Ectodermal cell (in vitro differentiated cells): Measurements from ENCODE around the gene GPC3.

Experiments
- H3K27ac ChIP-seq: 2 replicates; pipeline ENCODE4 v1.7.0; 2013; ENCODE audit warnings: mild to moderate bottlenecking, low read depth, low read length; ENCODE audit not compliant: insufficient read depth, poor library complexity, severe bottlenecking
- H3K27me3 ChIP-seq: 2 replicates; pipeline ENCODE4 v1.7.0; 2013; ENCODE audit warnings: mild to moderate bottlenecking, low read length; ENCODE audit not compliant: insufficient read depth, control insufficient read depth, poor library complexity, severe bottlenecking
- H3K36me3 ChIP-seq: one replicate; pipeline ENCODE4 v1.7.0; 2013; ENCODE audit warnings: low read length; ENCODE audit not compliant: control insufficient read depth, insufficient read depth
- H3K4me1 ChIP-seq: one replicate; pipeline ENCODE4 v1.7.0; 2013; ENCODE audit warnings: low read length; ENCODE audit not compliant: control insufficient read depth, insufficient read depth
- H3K4me3 ChIP-seq: 2 replicates; pipeline ENCODE4 v1.7.0; 2013; ENCODE audit warnings: low read depth, low read length, control low read depth; ENCODE audit not compliant: insufficient read depth
- H3K9me3 ChIP-seq: 2 replicates; pipeline ENCODE4 v1.7.0; 2013; ENCODE audit warnings: mild to moderate bottlenecking, low read length, moderate library complexity; ENCODE audit not compliant: control insufficient read depth
- WGBS, 2 experiments: methylation state at CpG; one replicate each; pipeline ENCODE4 v1.1.7; 2013; ENCODE audit warnings: missing lambda C conversion rate in 2 of 2; 5-methylcytosine and 5-hydroxymethylcytosine counted together

Gene GPC3

DNA sequence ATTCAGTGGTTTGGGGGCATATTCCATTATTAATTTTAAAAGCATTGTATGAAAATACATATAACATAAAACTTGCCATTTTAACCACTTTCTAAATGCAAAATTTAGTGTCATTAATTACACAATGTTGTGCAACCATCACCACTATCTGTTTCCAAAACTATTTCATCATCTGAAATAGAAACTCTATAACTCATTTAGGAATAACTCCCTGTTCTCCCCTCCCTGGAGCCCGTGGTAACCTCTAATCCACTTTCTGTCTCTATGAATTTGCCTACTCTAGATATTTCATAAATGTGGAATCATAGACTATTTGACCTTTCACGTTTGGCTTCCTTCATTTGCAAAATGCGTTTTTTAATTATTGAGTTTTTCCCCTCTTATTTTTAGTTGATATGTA, 468.7 kb downstream of the GPC3 start:
- Histone ChIP-seq H3K36me3 (no peaks in the 10 kb centered on the region), H3K4me1 (no peaks in the 10 kb centered on the region), H3K27ac (no peak overlapping the region), H3K27me3 (no peaks in the 10 kb centered on the region), H3K9me3 (no peaks in the 10 kb centered on the region), H3K4me3 (no peak overlapping the region)
- WGBS, 2 experiments, result 92% methylated on average over 1 of the region's 3 CpGs; no CpG with 5 or more reads in 1 of the 2 experiments

GRCh38 chrX:133514486-133514885, 470.9 kb downstream of the GPC3 start:
- no peaks in the 10 kb centered on the region for H3K9me3 ChIP-seq
- H3K4me3 ChIP-seq, result no peak overlapping the region
- H3K27ac ChIP-seq, result no peak overlapping the region
- 100% methylated on average over 1 of the region's 1 CpG for WGBS, 2 experiments
- H3K4me1 ChIP-seq, result no peaks in the 10 kb centered on the region
- H3K36me3 ChIP-seq, result no peaks in the 10 kb centered on the region
- H3K27me3 ChIP-seq, result no peaks in the 10 kb centered on the region

DNA sequence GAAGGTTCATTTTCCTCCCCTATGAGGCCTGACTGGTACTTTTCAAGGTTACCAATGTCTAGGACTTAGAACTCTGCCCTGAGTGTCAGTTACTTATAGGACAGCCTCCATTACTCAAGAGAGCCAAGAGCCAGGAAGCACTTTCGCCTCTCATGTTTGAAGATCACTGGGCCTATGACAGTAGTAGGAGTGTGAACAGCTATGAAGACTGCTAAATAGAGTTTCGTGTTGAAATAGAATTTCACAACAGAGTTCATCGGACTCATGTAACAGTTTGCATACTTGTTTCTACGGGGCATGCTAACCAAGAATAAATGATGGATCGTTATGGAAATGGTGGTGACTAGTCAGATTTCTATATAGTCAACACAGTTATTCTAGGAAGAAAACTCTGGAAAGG, 472.3 kb downstream of the GPC3 start:
- Histone ChIP-seq H3K27ac (no peak overlapping the region), H3K4me1 (no peaks in the 10 kb centered on the region), H3K27me3 (no peaks in the 10 kb centered on the region), H3K4me3 (no peak overlapping the region), H3K9me3 (no peaks in the 10 kb centered on the region), H3K36me3 (no peaks in the 10 kb centered on the region)
- WGBS, 2 experiments, result 94 to 98% methylated on average over 5 of the region's 5 CpGs

DNA sequence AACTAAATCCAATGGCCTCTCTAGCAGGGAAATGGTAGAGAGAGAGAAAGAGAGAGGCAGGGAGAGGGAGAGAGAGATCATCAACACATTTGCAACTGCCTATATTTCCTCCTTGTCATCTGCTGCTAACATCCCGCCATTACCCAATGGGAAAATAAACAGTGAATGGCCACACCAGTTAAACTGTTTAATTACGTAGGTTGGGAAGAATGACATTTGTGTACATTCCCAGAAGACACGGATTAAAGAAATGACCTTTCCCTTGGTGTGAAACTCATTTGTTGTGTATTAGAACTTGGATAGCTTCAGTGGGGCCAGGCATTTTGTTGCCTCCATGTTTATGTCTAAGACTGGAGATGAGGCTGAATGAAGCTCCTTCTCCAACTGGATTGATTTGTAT, 474.4 kb downstream of the GPC3 start:
- H3K27ac ChIP-seq, result no peak overlapping the region
- H3K36me3 ChIP-seq, result no peaks in the 10 kb centered on the region
- WGBS, 2 experiments, result 88 to 90% methylated on average over 2 to 3 of the region's 3 CpGs
- no peaks in the 10 kb centered on the region for H3K27me3 ChIP-seq
- no peaks in the 10 kb centered on the region for H3K4me1 ChIP-seq
- no peaks in the 10 kb centered on the region for H3K9me3 ChIP-seq
- H3K4me3 ChIP-seq, result no peak overlapping the region

GRCh38 chrX:133497356-133497755, 488.0 kb downstream of the GPC3 start:
- no peaks in the 10 kb centered on the region for H3K4me1 ChIP-seq
- no peaks in the 10 kb centered on the region for H3K9me3 ChIP-seq
- H3K36me3 ChIP-seq, result no peaks in the 10 kb centered on the region
- H3K27me3 ChIP-seq, result no peaks in the 10 kb centered on the region
- 85 to 88% methylated on average over 10 of the region's 10 CpGs for WGBS, 2 experiments
- H3K27ac ChIP-seq, result no peak overlapping the region
- no peak overlapping the region for H3K4me3 ChIP-seq

- no peaks in the 10 kb centered on the region for H3K9me3 ChIP-seq
- 85 to 87% methylated on average over 15 of the region's 16 CpGs for WGBS, 2 experiments
- no peak overlapping the region for H3K4me3 ChIP-seq
- no peaks in the 10 kb centered on the region for H3K36me3 ChIP-seq
- H3K4me1 ChIP-seq, result no peaks in the 10 kb centered on the region
- no peak overlapping the region for H3K27ac ChIP-seq
- no peaks in the 10 kb centered on the region for H3K27me3 ChIP-seq
Observed at GRCh38 chrX:133495464-133496391, 489.7 kb downstream of the GPC3 start.

- no peaks in the 10 kb centered on the region for H3K36me3 ChIP-seq
- no peak overlapping the region for H3K27ac ChIP-seq
- no peaks in the 10 kb centered on the region for H3K4me1 ChIP-seq
- H3K27me3 ChIP-seq, result no peaks in the 10 kb centered on the region
- no peak overlapping the region for H3K4me3 ChIP-seq
- H3K9me3 ChIP-seq, result no peaks in the 10 kb centered on the region
- WGBS, 2 experiments, result 86 to 90% methylated on average over 4 of the region's 4 CpGs
Observed at GRCh38 chrX:133493366-133493765, 492.0 kb downstream of the GPC3 start.

GRCh38 chrX:133490955-133491354, 494.4 kb downstream of the GPC3 start:
- Histone ChIP-seq H3K4me3 (no peak overlapping the region), H3K27me3 (no peaks in the 10 kb centered on the region), H3K9me3 (no peaks in the 10 kb centered on the region), H3K36me3 (no peaks in the 10 kb centered on the region), H3K27ac (no peak overlapping the region), H3K4me1 (no peaks in the 10 kb centered on the region)
- WGBS, 2 experiments, result 96 to 100% methylated on average over 1 of the region's 1 CpG
